ENCODE measurements around the gene CDK4. TPM values are rescaled to one million over a fixed set of nuclear protein-coding genes. Genes with fewer than 3 reads are reported as not detected.

CDK4 gene
- total RNA-seq, 2 donors from 2014 or later: 38.4 to 46.0 TPM

DNA sequence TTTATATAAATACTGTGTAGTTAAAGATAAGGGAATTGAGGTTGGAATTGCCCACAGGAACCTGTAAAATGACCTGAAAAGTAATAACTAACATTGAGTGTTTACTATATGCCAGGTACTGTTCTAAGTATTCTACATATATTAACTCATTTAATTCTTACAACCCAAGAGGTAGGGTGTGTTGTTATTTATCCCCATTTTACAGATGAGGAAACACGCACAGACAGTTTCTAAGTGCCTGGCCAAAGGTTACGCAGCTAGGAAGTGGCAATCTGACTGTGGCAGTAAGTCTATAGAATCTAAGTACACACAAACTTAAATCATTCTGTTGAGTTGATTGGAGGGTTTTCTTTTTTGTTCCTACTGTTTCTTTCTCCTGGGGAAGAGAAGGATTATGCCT is 8.3 kb downstream of the CDK4 start:
- ATAC-seq (peak; percentile 8), DNase-seq (no peak)
- intact Hi-C loops (cut with DNase I, micrococcal nuclease): no loop called here

DNA sequence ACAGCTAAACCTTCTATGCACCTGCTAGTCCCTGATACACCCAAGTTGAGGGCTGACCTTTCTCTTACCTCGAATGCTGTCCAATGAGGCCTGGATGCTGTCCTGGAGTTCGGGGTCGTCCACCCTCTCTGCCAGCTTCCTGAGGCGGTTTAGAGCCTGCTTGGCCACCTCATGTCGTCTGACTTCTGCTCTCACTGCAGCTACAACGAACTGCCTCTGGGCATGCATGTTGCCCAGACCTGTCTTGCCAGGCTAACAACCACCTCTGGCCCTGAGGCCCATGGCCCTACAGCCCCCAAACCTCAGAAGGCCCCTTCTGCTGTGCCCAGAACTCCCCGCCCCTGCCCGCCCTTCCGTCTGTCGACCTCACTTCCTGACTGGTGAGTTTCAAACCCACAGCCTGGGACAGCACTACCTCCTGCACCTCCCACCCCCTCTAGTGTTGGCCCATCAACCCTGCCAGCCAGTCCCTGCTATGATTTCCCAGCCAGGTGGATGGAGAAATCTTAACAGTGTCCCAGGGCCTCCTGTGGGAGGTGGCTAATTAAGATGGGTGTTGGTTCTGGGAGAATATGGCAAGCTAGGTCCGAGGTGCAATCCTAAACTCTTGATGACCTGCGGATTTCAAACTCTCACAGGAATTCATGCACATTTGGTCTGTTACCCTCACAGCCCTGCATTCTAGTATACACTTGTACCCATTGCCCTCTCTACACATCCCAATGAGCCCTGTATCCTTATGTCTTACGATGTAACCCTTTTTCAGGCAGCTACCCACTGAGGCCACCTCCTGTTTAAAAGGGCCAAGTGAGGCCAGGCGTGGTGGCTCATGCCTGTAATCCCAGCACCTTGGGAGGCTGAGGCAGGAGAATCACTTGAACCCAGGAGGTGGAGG is 10.0 kb downstream of the CDK4 start:
- ATAC-seq (no peak), DNase-seq (peak; percentile 60 to 65)
- intact Hi-C loops (cut with DNase I, micrococcal nuclease): no loop called here

DNA sequence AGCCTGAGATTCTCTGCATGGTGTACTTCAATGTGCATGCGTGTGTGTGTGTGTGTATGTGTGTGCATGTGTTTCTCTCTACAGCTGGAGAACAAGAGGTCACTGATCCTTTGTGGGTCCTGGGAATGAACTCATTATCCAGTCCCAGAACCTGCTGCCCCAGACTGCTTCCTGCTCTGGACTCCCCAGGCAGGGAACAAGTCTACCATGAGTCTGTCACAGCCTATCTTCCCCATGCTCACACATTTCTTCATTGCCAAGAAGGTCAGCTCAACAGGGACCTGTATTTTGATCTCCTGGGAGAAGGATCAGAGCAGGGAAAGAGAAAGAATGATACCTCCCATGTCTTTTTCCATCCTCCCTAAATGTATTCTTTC is 10.7 kb downstream of the CDK4 start:
- intact Hi-C loops (cut with DNase I, micrococcal nuclease): no loop called here
- DNase-seq (no peak), ATAC-seq (no peak)

DNA sequence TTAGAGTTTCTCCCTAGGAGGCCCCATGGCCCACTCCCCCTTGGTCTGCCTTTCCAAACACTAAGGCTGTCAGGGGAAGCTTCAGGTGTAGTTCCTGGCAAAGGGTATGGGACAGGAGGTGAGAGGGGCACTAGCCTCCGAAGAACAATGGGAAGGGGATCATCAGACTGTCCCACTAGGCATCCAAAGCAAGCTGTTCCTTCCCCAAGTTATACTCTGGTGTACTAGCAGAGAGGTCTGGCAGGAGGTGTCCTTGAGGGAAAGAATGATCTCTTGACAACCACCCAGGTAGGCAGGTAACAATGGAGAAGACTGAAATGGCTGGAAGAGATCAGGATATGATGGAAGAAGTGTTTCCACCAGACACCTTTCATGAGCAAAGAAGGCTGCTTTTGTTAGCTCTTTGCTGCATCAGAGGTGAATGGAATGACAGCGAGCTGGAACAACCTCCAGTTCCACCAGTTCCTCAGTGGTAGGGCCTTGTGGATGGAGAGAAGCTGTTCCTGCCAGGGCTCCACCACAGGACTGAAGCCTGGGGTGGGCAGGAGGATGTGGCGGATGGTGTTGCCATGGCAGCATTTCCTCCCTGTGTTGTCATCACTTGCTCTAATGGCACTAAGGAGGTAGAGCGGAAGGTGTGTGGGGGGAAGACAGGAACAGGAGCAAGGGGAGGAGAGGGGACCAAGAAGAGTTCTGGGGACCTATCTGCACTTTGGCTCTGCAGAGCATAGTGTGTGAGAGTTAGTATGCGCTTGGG is 11.3 kb downstream of the CDK4 start:
- ATAC-seq: no peak
- intact Hi-C loops (cut with DNase I, micrococcal nuclease): no loop called here
- peak in 1 of 2 donors; percentile 49 for DNase-seq

DNA sequence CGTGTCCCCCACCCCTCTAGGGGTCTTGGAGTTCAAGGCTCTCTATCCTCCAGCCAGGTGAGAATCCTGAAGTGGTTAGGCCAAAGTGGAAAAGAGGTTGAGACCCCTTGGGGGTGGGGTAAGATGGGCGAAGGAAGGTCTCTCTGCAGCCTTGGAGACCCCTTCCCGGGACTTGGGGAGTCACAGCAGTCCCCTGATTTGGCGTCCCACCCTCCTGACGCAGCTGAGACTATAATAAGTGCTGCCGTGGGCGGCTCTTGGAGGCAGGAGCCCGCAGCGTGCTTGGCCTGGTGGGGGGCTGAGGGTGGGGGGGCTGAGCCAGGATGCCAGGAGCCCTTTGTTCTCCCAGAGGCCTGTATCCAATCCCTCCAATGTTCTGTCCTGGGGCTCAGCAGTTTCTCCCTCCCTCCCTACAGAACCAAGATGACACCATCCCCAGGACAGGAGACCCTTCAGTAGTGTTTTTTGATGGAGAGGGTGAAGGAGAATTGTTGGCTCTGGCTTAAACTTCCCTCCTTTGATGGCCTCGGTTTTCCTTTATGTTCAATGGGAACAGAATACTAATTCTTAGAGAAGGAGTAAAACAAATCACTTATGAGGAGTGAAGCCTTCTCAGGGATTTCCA is 12.1 kb downstream of the CDK4 start:
- no peak for DNase-seq
- ATAC-seq: no peak
- intact Hi-C loops (cut with DNase I, micrococcal nuclease): no loop called here

DNA sequence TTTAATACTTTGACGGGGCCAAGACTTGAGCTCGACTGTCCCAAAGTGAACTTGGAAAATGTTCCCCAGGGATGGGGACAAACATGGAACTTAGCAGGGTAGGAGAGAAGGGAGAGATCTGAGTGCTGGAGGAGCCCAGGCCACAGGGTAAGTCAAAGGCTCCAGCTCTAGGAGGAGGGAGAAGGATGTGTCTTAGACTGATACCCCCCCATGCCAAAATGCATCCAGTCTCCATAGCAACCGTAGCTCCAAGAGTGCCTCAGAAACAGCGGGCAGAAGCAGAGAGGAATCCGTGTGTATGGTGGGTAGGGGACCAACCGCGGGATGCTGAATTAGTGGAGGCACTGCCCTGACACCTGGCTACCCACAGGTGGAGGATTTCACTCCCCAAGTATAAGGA is 12.7 kb downstream of the CDK4 start:
- no peak for DNase-seq
- ATAC-seq: no peak
- intact Hi-C loops (cut with DNase I, micrococcal nuclease): no loop called here

DNA sequence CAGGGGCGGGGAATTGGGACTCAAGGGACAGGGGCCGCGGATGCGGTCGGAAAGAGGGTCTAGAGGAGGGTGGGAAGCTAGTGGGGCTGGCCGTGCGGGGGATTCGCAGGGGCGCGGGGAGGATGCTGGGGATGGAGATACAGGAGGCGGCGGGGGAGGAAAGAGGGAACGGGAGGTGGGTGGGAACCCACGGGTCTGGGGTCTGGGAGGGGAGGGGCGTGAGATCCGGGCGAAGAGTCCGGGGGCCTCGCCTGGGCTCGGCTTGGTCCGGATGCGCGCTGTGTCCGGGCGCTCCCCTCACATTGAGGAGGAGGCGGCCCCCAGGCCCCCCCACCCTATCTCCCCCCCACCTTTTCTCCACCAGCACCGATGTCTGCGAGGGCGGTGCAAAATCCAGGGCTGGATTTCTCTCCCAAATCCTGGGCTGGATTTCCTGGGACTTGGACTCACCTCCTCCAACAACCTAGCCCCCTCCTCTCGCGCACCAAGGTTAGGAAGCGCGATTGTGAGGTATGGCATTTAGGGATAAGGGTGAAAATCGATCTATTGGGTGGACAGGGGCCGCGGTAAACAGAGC is 13.4 kb downstream of the CDK4 start, which contains the start of gene AGAP2:
AGAP2 (minus strand) TSS at position 82 of the 577 bp plus-strand sequence. CDS start 496 bp downstream, outside the sequence.
- no peak for DNase-seq
- no peak for ATAC-seq
- intact Hi-C loops (cut with DNase I, micrococcal nuclease): no loop called here

DNA sequence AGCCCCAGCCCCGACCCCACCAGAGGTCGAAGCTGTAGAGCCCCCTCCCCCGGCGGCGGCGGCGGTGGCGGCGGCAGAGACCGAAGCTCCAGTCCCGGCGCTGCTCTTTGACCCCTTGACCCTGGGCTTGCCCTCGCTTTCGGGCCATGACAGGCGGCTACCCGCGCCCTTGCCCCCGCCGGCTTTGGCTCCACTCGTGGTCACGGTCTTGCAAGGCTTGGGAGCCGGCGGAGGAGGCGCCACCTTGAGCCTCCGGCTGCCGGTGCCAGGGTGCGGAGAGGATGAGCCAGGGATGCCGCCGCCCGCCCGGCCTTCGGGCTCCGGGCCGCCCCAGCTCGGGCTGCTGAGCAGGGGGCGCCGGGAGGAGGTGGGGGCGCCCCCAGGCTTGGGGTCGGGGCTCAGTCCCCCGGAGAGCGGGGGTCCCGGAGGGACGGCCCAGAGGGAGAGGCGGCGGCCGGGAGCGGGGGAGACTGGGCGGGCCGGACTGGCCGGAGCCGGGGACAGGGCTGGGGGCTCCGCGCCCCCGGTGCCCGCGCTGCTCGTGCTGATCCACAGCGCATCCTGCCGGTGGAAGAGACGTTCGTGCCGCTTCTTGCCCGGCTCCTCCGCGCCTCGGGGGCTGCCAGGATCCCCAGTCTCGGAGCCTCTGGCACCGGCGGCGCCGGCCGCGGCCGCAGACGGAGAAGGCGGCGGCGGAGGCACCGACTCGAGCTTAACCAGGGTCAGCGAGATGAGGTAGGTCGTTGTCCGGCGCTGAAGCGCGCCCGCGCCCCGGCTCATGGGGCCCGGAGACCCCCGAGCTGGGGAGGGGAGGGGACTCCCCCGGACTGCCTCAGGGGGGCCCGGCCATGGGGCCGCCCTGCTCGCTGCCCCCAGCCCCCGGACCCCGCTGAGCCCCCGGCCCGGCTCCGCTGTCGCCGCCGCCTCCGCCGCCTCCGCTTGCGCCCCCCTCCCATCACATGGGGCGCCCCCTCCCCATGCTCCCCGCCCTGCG is 14.3 kb downstream of the CDK4 start:
- DNase-seq: no peak
- intact Hi-C loops (cut with DNase I, micrococcal nuclease): no loop called here

DNA sequence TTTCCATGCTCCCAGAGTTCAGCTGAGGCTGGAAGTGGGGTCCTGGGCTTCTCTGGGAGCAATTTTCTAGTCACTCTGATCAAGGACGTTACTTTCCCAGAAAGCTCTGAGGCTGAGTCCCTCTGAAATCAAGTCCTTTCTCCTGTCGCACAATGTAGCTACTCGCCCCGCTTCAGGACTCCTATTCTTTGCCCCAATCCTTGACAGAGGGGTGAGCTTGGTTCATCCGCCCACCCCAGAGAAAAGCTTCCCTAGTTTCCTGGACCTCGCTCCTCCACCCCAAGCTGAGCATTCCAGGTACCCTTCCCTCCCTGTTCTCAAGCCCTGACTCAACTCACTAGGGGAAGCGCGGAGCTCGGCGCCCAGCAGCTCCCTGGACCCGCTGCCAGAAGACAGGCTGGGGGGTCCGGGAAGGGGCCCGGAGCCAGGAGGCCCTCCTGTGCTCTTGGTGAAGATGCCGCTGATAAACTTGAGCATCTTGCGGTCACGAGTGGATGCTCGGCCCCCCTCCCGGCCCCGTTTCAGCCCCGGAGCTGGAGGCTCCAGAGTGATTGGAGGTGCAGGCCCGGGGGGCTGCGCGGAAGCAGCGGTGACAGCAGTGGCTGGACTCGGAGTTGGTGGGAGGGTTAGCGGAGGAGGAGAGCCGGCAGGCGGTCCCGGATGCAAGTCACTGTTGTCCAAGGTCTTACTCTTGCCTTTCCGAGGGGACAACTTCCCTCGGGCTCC is 15.2 kb downstream of the CDK4 start:
- ATAC-seq (no peak), DNase-seq (no peak)
- intact Hi-C loops (cut with DNase I, micrococcal nuclease): no loop called here

More for the DNA sequence above, 14.3 kb downstream of the CDK4 start:
- no peak for ATAC-seq

DNA sequence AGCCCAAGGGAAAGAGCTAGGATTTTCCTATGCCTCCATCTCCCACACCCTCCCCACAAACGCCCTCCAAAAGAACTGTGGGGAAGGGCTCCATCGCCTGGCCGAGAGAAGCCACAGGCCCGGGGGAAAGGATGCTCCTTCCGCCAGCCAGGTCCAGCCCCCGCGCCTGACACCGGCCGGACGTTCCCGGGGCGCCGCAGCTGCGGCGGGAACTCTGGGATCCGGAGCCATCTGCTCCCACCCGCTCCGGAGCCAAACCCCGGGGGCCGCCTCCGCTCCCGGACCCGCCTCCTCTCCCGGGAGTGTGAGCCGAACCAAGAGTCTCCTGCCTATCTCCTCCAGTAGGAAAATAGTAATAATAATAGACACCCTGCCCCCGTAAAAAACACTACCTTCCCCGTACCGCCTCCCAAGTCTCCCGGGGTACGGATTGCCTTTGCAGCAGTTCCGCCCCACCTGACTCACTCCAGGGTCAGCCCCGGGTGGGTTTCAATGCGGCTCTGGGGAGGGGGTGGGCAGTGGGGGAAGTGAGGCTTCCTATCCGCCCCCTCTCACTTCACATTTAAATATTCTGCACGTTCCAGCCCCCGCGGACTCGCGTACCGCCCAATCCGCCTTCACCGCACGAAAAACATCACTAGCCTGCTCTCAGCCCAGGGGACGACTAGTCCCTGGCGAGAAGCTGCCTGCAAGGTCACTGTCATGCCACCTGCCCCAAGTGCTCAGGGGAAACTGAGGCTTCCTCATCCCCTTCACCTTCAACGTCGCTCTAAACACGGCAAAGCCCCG is 16.0 kb downstream of the CDK4 start:
- intact Hi-C loops (cut with DNase I, micrococcal nuclease): no loop called here
- DNase-seq: no peak
- peak; percentile 30 for ATAC-seq

DNA sequence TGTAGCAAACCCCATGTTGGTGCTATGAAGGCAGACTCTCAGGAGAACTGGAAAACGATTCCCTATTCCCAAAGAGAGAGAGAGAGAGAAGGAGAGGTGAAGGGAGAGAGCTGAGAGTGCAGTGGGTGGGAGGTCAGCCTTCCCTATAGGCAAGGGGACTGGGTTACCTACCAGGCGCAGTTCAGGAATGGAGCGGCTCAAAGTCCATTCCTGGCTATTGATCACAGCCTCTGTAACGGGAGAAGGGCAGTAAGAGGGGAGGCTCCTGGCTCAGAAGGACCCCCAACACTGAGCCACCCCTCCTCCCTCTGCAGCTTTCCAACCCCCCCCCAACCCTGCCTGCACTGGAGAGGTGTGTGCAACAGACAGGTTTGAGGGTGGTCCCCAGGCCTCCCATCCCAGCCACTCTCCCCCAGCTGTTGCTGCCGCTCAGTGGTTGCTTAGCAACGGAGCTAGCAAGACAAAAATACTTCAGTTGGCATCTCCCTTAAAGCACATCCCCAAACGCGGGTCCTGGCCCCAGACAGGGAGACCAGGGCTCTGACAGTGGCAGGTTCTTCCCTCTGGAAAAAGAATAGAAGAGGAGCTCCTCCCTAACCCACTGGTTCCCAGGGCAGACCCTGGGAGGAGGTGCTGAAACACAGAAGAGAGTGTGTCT is 16.8 kb downstream of the CDK4 start:
- no peak for DNase-seq
- intact Hi-C loops (cut with DNase I, micrococcal nuclease): no loop called here
- ATAC-seq: no peak

DNA sequence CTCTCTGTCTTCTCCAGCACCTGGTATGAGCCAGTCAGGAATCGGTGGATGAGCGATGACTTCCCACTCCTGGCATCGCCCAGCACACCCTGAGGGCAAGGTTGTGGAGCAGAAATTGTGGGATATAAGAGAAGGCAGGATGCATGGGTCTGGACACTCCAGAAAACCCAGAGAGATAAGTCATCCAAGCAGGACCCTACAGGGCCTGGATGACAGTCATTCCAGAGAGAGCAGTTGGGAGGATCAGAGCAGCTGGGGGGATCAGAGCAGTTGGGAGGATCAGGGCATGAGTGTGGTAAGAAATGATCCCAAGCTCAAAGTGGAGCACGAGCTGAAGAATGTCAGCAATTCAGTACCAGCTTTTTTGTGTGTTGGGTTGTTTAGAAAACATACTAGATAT is 17.5 kb downstream of the CDK4 start:
- intact Hi-C loops (cut with DNase I, micrococcal nuclease): no loop called here
- no peak for DNase-seq
- no peak for ATAC-seq

DNA sequence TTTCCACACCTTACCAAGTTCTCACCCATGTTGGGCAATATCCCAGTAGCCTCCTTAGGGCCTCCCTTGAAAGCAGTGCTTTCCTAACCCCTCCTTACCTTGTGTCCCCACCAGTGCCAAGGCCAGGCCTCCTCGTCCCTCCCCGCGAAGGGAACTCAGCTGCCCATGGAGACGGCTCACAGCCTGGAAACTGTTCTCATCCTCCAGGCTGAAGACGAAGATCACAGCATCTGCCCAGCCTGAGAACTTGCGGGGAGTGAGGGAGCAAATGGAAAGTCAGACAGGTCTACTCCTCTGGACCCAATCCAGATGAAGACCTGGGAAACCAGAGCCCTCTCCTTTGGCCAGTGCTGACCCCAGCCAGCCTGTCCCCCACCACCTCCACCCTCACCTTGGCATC is 18.2 kb downstream of the CDK4 start:
- no peak for ATAC-seq
- intact Hi-C loops (cut with DNase I, micrococcal nuclease): no loop called here
- DNase-seq: no peak

DNA sequence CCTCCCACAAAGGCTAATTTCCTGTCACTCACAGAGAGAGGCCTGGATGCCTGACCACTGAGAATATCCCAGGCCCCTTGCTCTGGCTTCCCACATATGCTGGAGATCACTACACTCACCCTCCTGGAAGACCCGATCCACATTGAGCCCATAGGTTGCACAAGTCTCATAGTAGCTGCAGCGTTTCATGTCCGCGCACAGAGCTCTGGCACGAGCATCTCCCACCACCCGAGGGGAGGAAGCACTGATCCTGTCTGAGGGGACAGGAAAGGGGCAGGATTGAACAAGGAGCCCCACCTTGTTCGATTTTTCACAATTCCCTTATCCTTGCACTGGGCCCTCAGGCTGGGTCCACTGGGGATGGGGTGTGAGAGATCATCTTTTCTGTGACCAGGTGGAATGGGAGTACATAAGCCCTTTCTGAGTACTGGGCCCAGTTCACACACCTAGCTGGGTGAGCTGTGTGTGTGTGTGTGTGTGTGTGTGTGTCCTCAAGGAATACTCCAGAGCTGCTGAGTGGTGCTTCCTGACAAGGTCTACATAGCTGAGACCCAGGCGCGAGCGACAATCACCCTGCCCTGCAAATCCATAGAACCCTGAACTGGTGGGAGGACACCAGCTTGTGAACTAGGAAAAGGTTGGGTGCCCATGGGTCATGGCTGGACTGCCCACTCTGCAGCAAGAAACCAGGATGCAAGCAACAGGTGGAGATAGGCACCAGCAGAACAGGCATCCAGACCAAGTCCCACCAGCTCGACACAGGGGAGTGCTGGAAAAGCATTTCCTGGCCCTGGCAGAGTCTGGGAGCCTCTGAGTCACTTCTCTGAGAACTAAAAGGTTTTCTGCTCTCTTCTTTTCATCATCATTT is 19.1 kb downstream of the CDK4 start:
- intact Hi-C loops (cut with DNase I, micrococcal nuclease): no loop called here
- ATAC-seq (no peak), DNase-seq (no peak)

DNA sequence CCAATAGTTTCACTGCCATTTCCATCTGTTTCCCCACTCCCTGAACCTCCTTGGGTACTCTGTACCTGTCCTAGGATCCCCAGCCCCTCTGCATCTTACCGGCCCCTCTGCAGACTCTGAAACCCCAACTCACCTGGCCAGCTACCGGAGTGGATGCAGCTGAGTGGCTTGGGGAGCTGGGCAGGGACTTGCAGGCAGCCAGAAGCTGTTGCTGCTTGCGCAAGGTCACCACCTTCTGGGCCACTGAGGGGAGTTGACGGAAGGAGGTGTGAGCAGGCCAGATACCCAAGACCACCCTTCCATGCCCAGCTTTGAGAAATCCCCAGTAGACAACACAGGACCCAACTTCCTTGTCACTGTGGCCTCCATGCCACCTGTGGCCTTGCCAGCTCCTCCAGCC is 19.8 kb downstream of the CDK4 start:
- no peak for DNase-seq
- intact Hi-C loops (cut with DNase I, micrococcal nuclease): no loop called here
- ATAC-seq: no peak

All from left colon (tissue), 2 donors.